Loucy (cell line): ENCODE measurements around the gene PBX2.

ENCODE experiments used
- H2AFZ ChIP-seq: fragments of 200-600 bp; sonication (generic); 2 replicates; pipeline ENCODE4 v1.6.0; 2016; ENCODE audit warnings: antibody characterized with exemption, mild to moderate bottlenecking, low read length, moderate library complexity
- H3F3A ChIP-seq: fragments of 200-600 bp; 2 replicates; pipeline ENCODE4 v1.6.0; 2016; ENCODE audit warnings: antibody characterized with exemption, low read depth, mild to moderate bottlenecking
- H3K27me3 ChIP-seq: fragments of 200-600 bp; sonication (generic); 2 replicates; pipeline ENCODE4 v1.6.1; 2014; ENCODE audit warnings: low read length, mild to moderate bottlenecking; ENCODE audit not compliant: insufficient read depth, poor library complexity, severe bottlenecking
- H3K36me3 ChIP-seq: fragments of 200-600 bp; sonication (generic); 2 replicates; pipeline ENCODE4 v1.6.1; 2016; ENCODE audit warnings: low read length; ENCODE audit not compliant: insufficient read depth
- H3K4me1 ChIP-seq: fragments of 200-600 bp; sonication (generic); 2 replicates; pipeline ENCODE4 v1.5.1; 2014; ENCODE audit warnings: low read length, mild to moderate bottlenecking; ENCODE audit not compliant: insufficient read depth, poor library complexity, severe bottlenecking
- H3K4me2 ChIP-seq: fragments of 200-600 bp; sonication (generic); 2 replicates; pipeline ENCODE4 v1.6.0; 2014; ENCODE audit warnings: antibody characterized with exemption, low read length, low read depth, mild to moderate bottlenecking; ENCODE audit not compliant: poor library complexity, severe bottlenecking
- H3K4me3 ChIP-seq: fragments of 200-600 bp; sonication (generic); 2 replicates; pipeline ENCODE4 v1.5.1; 2014; ENCODE audit warnings: low read length, mild to moderate bottlenecking, mixed read lengths; ENCODE audit not compliant: poor library complexity, severe bottlenecking
- H3K79me2 ChIP-seq: fragments of 200-600 bp; sonication (generic); 2 replicates; pipeline ENCODE4 v1.6.1; 2014; ENCODE audit warnings: low read length; ENCODE audit not compliant: insufficient read depth
- H3K9ac ChIP-seq: fragments of 200-600 bp; sonication (generic); 2 replicates; pipeline ENCODE4 v1.6.0; 2014; ENCODE audit warnings: mild to moderate bottlenecking, low read depth, low read length, moderate library complexity; ENCODE audit not compliant: poor library complexity, severe bottlenecking
- H3K9me2 ChIP-seq: fragments of 200-600 bp; sonication (generic); replicated peaks from 2 replicates; pipeline ENCODE4 v1.6.1; 2016; ENCODE audit warnings: low read depth, low read length, mixed read lengths
- H3K9me3 ChIP-seq: fragments of 200-600 bp; sonication (generic); 2 replicates; pipeline ENCODE4 v1.6.1; 2014; ENCODE audit warnings: mild to moderate bottlenecking, antibody characterized with exemption, low read length, low read depth; ENCODE audit not compliant: insufficient read depth
- H4K20me1 ChIP-seq: fragments of 200-600 bp; sonication (generic); 2 replicates; pipeline ENCODE4 v1.6.0; 2014; ENCODE audit warnings: antibody characterized with exemption, low read length, mild to moderate bottlenecking; ENCODE audit not compliant: insufficient read depth, poor library complexity, severe bottlenecking
- EZH2phosphoT487 ChIP-seq: fragments of 200-600 bp; IDR thresholded peaks from 2 replicates; pipeline ENCODE4 v1.6.1; 2018; ENCODE audit warnings: antibody characterized with exemption, mild to moderate bottlenecking, moderate library complexity, borderline replicate concordance
- TF ChIP-seq, protein P1 (sequence below): fragments of 200-600 bp; sonication (generic); conservative IDR thresholded peaks from 2 replicates; pipeline ENCODE4 v1.5.1; 2014; ENCODE audit warnings: mild to moderate bottlenecking, antibody characterized with exemption, low read length

PBX2 gene

DNA sequence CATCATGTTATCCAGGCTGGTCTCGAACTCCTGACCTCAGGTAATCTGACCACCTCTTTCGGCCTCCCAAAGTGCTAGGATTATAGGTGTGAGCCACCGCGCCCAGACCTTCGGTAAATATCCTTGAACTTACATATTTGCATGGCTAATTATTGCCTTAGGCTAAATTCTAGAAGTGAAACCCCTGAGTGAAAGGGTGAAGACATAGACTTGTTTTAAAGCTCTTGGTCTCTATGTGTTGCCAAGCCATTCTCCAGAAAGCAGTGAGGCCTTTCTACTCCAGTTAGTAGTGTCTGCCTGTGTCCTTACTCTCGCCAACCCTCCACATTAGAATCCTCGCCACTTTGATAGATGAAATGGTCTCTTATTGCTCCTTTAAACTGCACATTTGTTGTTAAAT is 36.4 kb upstream of the PBX2 start:
- Histone ChIP-seq H3K9me2 (no peaks in the 10 kb centered on the region), H3K27me3 (no peaks in the 10 kb centered on the region), H2AFZ (no peak overlapping the region), H3K9ac (no peak overlapping the region), H3K79me2 (no peaks in the 10 kb centered on the region), H3K36me3 (no peaks in the 10 kb centered on the region), H3K4me1 (peaks cover 5% of the 10 kb centered on the region), H3K4me3 (no peak overlapping the region), H3K9me3 (no peaks in the 10 kb centered on the region), H3F3A (no peaks in the 10 kb centered on the region), H3K4me2 (no peak overlapping the region), H4K20me1 (no peaks in the 10 kb centered on the region)
- TF ChIP-seq, protein P1, sequence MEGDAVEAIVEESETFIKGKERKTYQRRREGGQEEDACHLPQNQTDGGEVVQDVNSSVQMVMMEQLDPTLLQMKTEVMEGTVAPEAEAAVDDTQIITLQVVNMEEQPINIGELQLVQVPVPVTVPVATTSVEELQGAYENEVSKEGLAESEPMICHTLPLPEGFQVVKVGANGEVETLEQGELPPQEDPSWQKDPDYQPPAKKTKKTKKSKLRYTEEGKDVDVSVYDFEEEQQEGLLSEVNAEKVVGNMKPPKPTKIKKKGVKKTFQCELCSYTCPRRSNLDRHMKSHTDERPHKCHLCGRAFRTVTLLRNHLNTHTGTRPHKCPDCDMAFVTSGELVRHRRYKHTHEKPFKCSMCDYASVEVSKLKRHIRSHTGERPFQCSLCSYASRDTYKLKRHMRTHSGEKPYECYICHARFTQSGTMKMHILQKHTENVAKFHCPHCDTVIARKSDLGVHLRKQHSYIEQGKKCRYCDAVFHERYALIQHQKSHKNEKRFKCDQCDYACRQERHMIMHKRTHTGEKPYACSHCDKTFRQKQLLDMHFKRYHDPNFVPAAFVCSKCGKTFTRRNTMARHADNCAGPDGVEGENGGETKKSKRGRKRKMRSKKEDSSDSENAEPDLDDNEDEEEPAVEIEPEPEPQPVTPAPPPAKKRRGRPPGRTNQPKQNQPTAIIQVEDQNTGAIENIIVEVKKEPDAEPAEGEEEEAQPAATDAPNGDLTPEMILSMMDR = no peak
- TF ChIP-seq EZH2phosphoT487 = no peak

DNA sequence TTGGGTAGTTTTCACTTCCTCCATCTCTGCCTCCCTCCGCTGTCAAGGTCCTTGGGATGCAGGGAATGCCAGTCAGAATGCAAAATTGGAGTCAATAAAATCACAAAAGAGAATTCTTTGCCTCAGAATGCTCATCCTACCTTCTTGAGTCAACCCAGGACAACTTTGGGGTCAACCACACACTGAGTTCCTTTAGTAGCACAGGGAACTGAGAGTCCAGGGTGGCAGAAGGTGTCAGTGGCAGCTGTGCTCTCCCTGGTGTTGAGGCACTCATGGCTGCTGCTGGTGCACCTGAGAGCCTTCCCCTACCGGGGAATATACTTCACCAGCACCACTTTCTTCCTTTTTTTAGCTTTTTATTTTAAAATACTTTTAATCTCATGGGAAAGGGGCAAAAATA is 34.7 kb upstream of the PBX2 start:
- Histone ChIP-seq H3F3A (no peaks in the 10 kb centered on the region), H3K9ac (no peak overlapping the region), H3K27me3 (no peaks in the 10 kb centered on the region), H4K20me1 (no peaks in the 10 kb centered on the region), H2AFZ (no peak overlapping the region), H3K4me3 (no peak overlapping the region), H3K79me2 (no peaks in the 10 kb centered on the region), H3K4me1 (peaks cover 5% of the 10 kb centered on the region), H3K36me3 (no peaks in the 10 kb centered on the region), H3K4me2 (no peak overlapping the region), H3K9me2 (no peaks in the 10 kb centered on the region), H3K9me3 (no peaks in the 10 kb centered on the region)
- TF ChIP-seq EZH2phosphoT487 = no peak
- TF ChIP-seq, protein P1 = no peak

DNA sequence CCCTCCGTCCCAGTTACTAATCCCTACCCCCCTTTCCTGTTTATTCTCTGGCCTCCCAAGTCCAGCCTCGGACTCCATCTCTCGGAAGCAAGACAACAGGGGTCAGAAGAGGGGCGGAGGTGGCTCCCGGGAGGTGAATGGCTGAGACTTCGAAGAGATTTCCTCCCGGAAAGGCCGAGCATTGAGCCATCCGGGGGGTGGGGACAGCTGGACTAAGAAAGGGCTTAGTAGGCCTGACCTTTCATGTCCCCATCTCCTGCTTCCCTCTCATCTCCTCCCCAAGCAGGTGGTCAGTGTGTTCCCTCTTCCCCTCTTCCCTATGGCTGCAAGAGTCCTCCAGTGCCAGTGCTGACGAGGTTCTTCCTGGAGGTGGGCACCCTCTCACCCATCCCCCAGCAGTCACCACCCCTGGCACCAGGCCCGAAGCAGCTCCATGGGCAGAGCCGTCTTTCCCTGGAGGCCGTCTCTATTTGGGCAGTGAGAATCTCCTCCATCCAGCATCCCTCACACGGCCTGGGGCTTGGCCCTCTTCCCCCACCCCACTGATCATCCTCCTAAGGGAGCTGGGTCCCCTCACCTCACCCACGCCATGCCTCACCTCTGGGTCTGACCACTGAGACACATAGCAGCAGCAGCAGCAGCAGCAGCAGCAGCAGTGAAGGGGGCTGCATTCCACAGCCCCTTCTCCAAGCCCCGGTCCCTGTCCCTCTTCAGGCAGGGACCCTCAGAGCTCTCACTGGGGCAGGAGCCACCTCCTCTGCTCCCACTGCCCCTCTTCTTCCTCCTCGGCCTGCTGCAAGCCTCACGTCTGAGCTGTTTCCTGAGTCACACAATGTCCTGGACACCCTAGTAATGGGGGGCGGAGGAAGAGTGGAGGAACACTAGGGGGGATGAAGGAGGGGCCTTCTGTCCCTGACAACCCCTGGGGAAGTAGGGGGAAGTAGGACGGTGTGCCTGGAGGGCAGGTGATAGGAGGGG is 33.5 kb upstream of the PBX2 start, which contains the start of gene NOTCH4:
NOTCH4 (minus strand) TSS at position 810 of the 978 bp plus-strand sequence; CDS start at position 671, 139 bp downstream.
- Histone ChIP-seq H3K9me2 (no peaks in the 10 kb centered on the region), H3K4me3 (no peak within 1 kb of the TSS), H4K20me1 (no peaks in the 10 kb centered on the region), H3K4me2 (no peak within 1 kb of the TSS), H3K9ac (no peak within 1 kb of the TSS), H3K4me1 (peaks cover 5% of the 10 kb centered on the region), H3F3A (no peaks in the 10 kb centered on the region), H2AFZ (peak within 1 kb of the TSS; percentile 56; the same call in 1 of the 2 replicates), H3K9me3 (no peaks in the 10 kb centered on the region), H3K27me3 (no peaks in the 10 kb centered on the region), H3K36me3 (no peaks in the 10 kb centered on the region), H3K79me2 (no peaks in the 10 kb centered on the region)
- TF ChIP-seq, protein P1 = no peak
